Naive thymus-derived CD8-positive, alpha-beta T cell (primary cell): ENCODE measurements around the gene COPS3. TPM values are rescaled to one million over a fixed set of nuclear protein-coding genes. Genes with fewer than 3 reads are reported as not detected.
"Not testable (repeated sequence)": the region's sequence is repeated elsewhere in the genome, so short reads cannot be mapped to it uniquely, and the experiment has no call there.

ENCODE experiments used
- ATAC-seq, 2 donors: fragments of 150-1000 bp; cut with Tn5 transposase in 1 of 2; sonication (Bioruptor Pico), chemical (Tn5 transposase) in 1 of 2; 1 replicate in 1 of 2; 2 replicates in 1 of 2; pipeline ENCODE4 v1.10.0; 2021; ENCODE audit warnings: mild to moderate bottlenecking in 2 of 2, moderate library complexity in 2 of 2
- POLR2A ChIA-PET: fragments of 350-600 bp; sonication (Branson Sonifier 250); formaldehyde crosslinking; loops from one replicate; lab custom pipeline; 2021; ENCODE audit warnings: antibody characterized with exemption; lab: Charles Lee
- DNase-seq, 10 donors: peaks; one replicate each; pipeline versions ENCODE4 v3.0.0 to v3.0.0-alpha.2; 2020 to 2022
- H3K27ac Mint-ChIP-seq, 10 donors: one replicate each; pipeline ENCODE4 v1.8.0; 2020 to 2022; ENCODE audit warnings: mild to moderate bottlenecking in 10 of 10, mixed read lengths in 10 of 10, moderate library complexity in 4 of 10, inconsistent platforms in 1 of 10
- H3K27me3 Mint-ChIP-seq, 5 donors: one replicate each; pipeline ENCODE4 v1.8.0; 2021 to 2022; ENCODE audit warnings: mixed read lengths in 5 of 5
- H3K36me3 Mint-ChIP-seq, 3 donors: one replicate each; pipeline ENCODE4 v1.8.0; 2020 to 2022; ENCODE audit warnings: mixed read lengths in 3 of 3, mild to moderate bottlenecking in 2 of 3, inconsistent platforms in 1 of 3
- H3K4me1 Mint-ChIP-seq, 4 donors: one replicate each; pipeline ENCODE4 v1.8.0; 2021 to 2022; ENCODE audit warnings: mixed read lengths in 4 of 4
- H3K4me3 Mint-ChIP-seq, 10 donors: one replicate each; pipeline ENCODE4 v1.8.0; 2020 to 2022; ENCODE audit warnings: mild to moderate bottlenecking in 10 of 10, mixed read lengths in 10 of 10, moderate library complexity in 6 of 10, inconsistent platforms in 1 of 10
- H3K9me3 Mint-ChIP-seq, 9 donors: one replicate each; pipeline ENCODE4 v1.8.0; 2020 to 2022; ENCODE audit warnings: mixed read lengths in 9 of 9, mild to moderate bottlenecking in 3 of 9, inconsistent platforms in 1 of 9, moderate library complexity in 1 of 9
- polyA plus RNA-seq, 3 donors: library from polyadenylated mRNA; unstranded; fragments of 300-500 nt; fragmentation: Illumina TruSeq; gene quantifications; one replicate each; pipeline ENCODE4 v1.2.3, GENCODE V29; 2021
- total RNA-seq, 8 experiments: library from RNA in 2 of 8; stranded (reverse) in 2 of 8; gene quantifications; one replicate each; pipeline ENCODE4 v1.2.3 and lab custom pipeline; 2021 to 2026

COPS3 gene
- total and polyA plus RNA-seq, 5 experiments from 2014 or later: 46.5 to 98.0 (median 76.6) TPM

GRCh38 chr17:17255689-17256088 is 25.4 kb downstream of the COPS3 start:
- POLR2A ChIA-PET, H3K9me3 Mint-ChIP-seq: not testable (repeated sequence)

GRCh38 chr17:17254036-17254435 is 27.0 kb downstream of the COPS3 start:
- no peak overlapping the region for H3K4me3 Mint-ChIP-seq
- no peak overlapping the region for H3K27ac Mint-ChIP-seq
- peaks cover 0 to 6% (median 4%) of the 10 kb centered on the region in 4 donors for H3K4me1 Mint-ChIP-seq
- DNase-seq: no peak
- no peak for ATAC-seq
- POLR2A ChIA-PET: no interaction called here
- H3K36me3 Mint-ChIP-seq: peaks cover 0 to 89% (median 12%) of the 10 kb centered on the region in 3 donors
- no peaks in the 10 kb centered on the region for H3K9me3 Mint-ChIP-seq
- H3K27me3 Mint-ChIP-seq: no peaks in the 10 kb centered on the region

More at GRCh38 chr17:17255689-17256088, 25.4 kb downstream of the COPS3 start:
- peak overlapping the region in 3 of 10 donors; percentile 2 to 51 (median 50) for H3K27ac Mint-ChIP-seq
- H3K4me1 Mint-ChIP-seq, DNase-seq, ATAC-seq, H3K27me3 Mint-ChIP-seq, H3K4me3 Mint-ChIP-seq: not testable (repeated sequence)
- H3K36me3 Mint-ChIP-seq: peaks cover 0 to 91% (median 19%) of the 10 kb centered on the region in 3 donors

- no peaks in the 10 kb centered on the region for H3K27me3 Mint-ChIP-seq
- POLR2A ChIA-PET: no interaction called here
- peak overlapping the region in 4 of 10 donors; percentile 21 to 76 (median 70) for H3K27ac Mint-ChIP-seq
- H3K9me3 Mint-ChIP-seq: no peaks in the 10 kb centered on the region
- peaks cover 0 to 89% (median 10%) of the 10 kb centered on the region in 3 donors for H3K36me3 Mint-ChIP-seq
- ATAC-seq (no peak), DNase-seq (no peak)
- no peak overlapping the region for H3K4me3 Mint-ChIP-seq
- peaks cover 0 to 6% (median 4%) of the 10 kb centered on the region in 4 donors for H3K4me1 Mint-ChIP-seq
Measured at GRCh38 chr17:17253406-17253805, 27.6 kb downstream of the COPS3 start.

- ATAC-seq (no peak), DNase-seq (no peak)
- H3K27me3 Mint-ChIP-seq: no peaks in the 10 kb centered on the region
- H3K4me3 Mint-ChIP-seq: no peak overlapping the region
- POLR2A ChIA-PET: no interaction called here
- peaks cover 0 to 89% (median 9%) of the 10 kb centered on the region in 3 donors for H3K36me3 Mint-ChIP-seq
- H3K27ac Mint-ChIP-seq: no peak overlapping the region
- no peaks in the 10 kb centered on the region for H3K9me3 Mint-ChIP-seq
- H3K4me1 Mint-ChIP-seq: peaks cover 0 to 4% (median 4%) of the 10 kb centered on the region in 4 donors
Measured at GRCh38 chr17:17252149-17252661, 28.8 kb downstream of the COPS3 start.

- POLR2A ChIA-PET: interaction anchor here (1.2 kb wide), 1 partner anchor 10 kb away, joined by 3 read pairs; the partner anchor contains the start of gene FLCN
- Mint-ChIP-seq H3K27me3 (no peaks in the 10 kb centered on the region), H3K36me3 (peaks cover 0 to 59% (median 5%) of the 10 kb centered on the region in 3 donors), H3K27ac (peak overlapping the region in 6 of 10 donors; percentile 7 to 71 (median 57)), H3K4me3 (no peak overlapping the region), H3K4me1 (peaks cover 0 to 1% (median 0%) of the 10 kb centered on the region in 4 donors), H3K9me3 (no peaks in the 10 kb centered on the region)
- DNase-seq: no peak
- no peak for ATAC-seq
Measured at GRCh38 chr17:17246879-17247278, 34.2 kb downstream of the COPS3 start.

- no peaks in the 10 kb centered on the region for H3K9me3 Mint-ChIP-seq
- ATAC-seq (no peak), DNase-seq (no peak)
- H3K36me3 Mint-ChIP-seq: peaks cover 0 to 29% (median 2%) of the 10 kb centered on the region in 3 donors
- peak overlapping the region in 2 of 10 donors; percentile 24 to 71 for H3K27ac Mint-ChIP-seq
- no peak overlapping the region for H3K4me3 Mint-ChIP-seq
- POLR2A ChIA-PET: no interaction called here
- peaks cover 0 to 8% (median 4%) of the 10 kb centered on the region in 4 donors for H3K4me1 Mint-ChIP-seq
- no peaks in the 10 kb centered on the region for H3K27me3 Mint-ChIP-seq
Measured at GRCh38 chr17:17243163-17243562, 37.9 kb downstream of the COPS3 start.

- Mint-ChIP-seq H3K4me1 (peaks cover 2 to 14% (median 7%) of the 10 kb centered on the region in 4 donors), H3K27ac (no peak overlapping the region), H3K36me3 (peaks cover 0 to 20% (median 0%) of the 10 kb centered on the region in 3 donors), H3K9me3 (no peaks in the 10 kb centered on the region), H3K27me3 (no peaks in the 10 kb centered on the region), H3K4me3 (no peak overlapping the region)
- POLR2A ChIA-PET: no interaction called here
- no peak for ATAC-seq
- DNase-seq: no peak
Measured at GRCh38 chr17:17242246-17242645, 38.8 kb downstream of the COPS3 start.

- H3K4me3 Mint-ChIP-seq: no peak overlapping the region
- POLR2A ChIA-PET: no interaction called here
Measured at GRCh38 chr17:17241656-17242055, 39.4 kb downstream of the COPS3 start.

GRCh38 chr17:17239832-17240231 is 41.2 kb downstream of the COPS3 start:
- peak overlapping the region in 4 of 10 donors; percentile 53 to 98 (median 76) for H3K4me3 Mint-ChIP-seq
- POLR2A ChIA-PET: interaction anchor here (0.7 kb wide), 2 partner anchors 20 to 576 kb away, joined by 3 to 4 read pairs; no protein-coding TSS in a partner anchor

More at GRCh38 chr17:17241656-17242055, 39.4 kb downstream of the COPS3 start:
- Mint-ChIP-seq H3K9me3 (no peaks in the 10 kb centered on the region), H3K27ac (no peak overlapping the region), H3K4me1 (peaks cover 3 to 15% (median 8%) of the 10 kb centered on the region in 4 donors), H3K36me3 (peaks cover 0 to 14% (median 0%) of the 10 kb centered on the region in 3 donors), H3K27me3 (no peaks in the 10 kb centered on the region)
- ATAC-seq (no peak), DNase-seq (no peak)

GRCh38 chr17:17237026-17237799 is 43.8 kb downstream of the COPS3 start, which contains the start of gene FLCN:
FLCN (minus strand) TSS chr17:17237168; CDS start chr17:17228137, 9,031 bp downstream.
- Mint-ChIP-seq H3K4me3 (peak within 1 kb of the TSS; percentile 91 to 98 (median 96)), H3K27ac (peak within 1 kb of the TSS; percentile 98 to 100 (median 99)), H3K36me3 (peaks cover 0 to 6% (median 0%) of the 10 kb centered on the region in 3 donors), H3K4me1 (peaks cover 19 to 38% (median 30%) of the 10 kb centered on the region in 4 donors), H3K27me3 (no peaks in the 10 kb centered on the region), H3K9me3 (no peaks in the 10 kb centered on the region)
- ATAC-seq: peak; percentile 94
- POLR2A ChIA-PET: interaction anchor here (0.5 to 3.5 kb wide), 17 partner anchors 9 to 916 kb away, joined by 3 to 33 read pairs (median 3); partner anchors contain the start of genes COPS3 and PLD6
- DNase-seq: peak; percentile 83 to 99 (median 88)

More at GRCh38 chr17:17239832-17240231, 41.2 kb downstream of the COPS3 start:
- no peaks in the 10 kb centered on the region for H3K9me3 Mint-ChIP-seq
- H3K4me1 Mint-ChIP-seq: peaks cover 18 to 30% (median 25%) of the 10 kb centered on the region in 4 donors
- ATAC-seq (no peak), DNase-seq (no peak)
- H3K27me3 Mint-ChIP-seq: no peaks in the 10 kb centered on the region
- no peak overlapping the region for H3K27ac Mint-ChIP-seq
- peaks cover 0 to 3% (median 0%) of the 10 kb centered on the region in 3 donors for H3K36me3 Mint-ChIP-seq

- Mint-ChIP-seq H3K36me3 (peaks cover 0 to 13% (median 0%) of the 10 kb centered on the region in 3 donors), H3K4me1 (peaks cover 23 to 41% (median 33%) of the 10 kb centered on the region in 4 donors), H3K4me3 (peak overlapping the region; percentile 91 to 98 (median 96)), H3K27me3 (no peaks in the 10 kb centered on the region), H3K27ac (peak overlapping the region; percentile 98 to 100 (median 99)), H3K9me3 (no peaks in the 10 kb centered on the region)
- POLR2A ChIA-PET: interaction anchor here (0.6 to 3.5 kb wide), 17 partner anchors 10 to 917 kb away, joined by 3 to 33 read pairs (median 3); partner anchors contain the start of genes COPS3 and PLD6
- DNase-seq (peak in 1 of 10 donors; percentile 14), ATAC-seq (peak; percentile 3 to 11)
Measured at GRCh38 chr17:17236295-17237025, 44.6 kb downstream of the COPS3 start.
